Spleen (tissue), 7 donors: Measurements from ENCODE around the gene MAPK4.

Experiments used
- CTCF ChIP-seq, 11 experiments: fragments of 200-600 bp in 7 of 11; fragments of 450-650 bp in 4 of 11; sonication (generic) in 4 of 11; IDR thresholded peaks in 8 of 11; conservative IDR thresholded peaks in 3 of 11; 1 replicate in 7 of 11; 2 replicates in 4 of 11; pipeline versions ENCODE4 v1.4.0 to v1.8.0; 2016 to 2021; ENCODE audit warnings: antibody characterized with exemption in 11 of 11, inconsistent platforms in 4 of 11, mild to moderate bottlenecking in 1 of 11
- POLR2AphosphoS5 ChIP-seq, 3 donors: sonication (generic); formaldehyde crosslinking; IDR thresholded peaks; one replicate each; pipeline ENCODE4 v1.5.1; 2017; ENCODE audit warnings: antibody characterized with exemption in 3 of 3
- donor health status: DM: no; HTN: no; CAD: no; lungs with moderate emphysema.
- donor health status: DM: no; HTN: no; CAD: no.
- donor health status: DM: no; HTN: no; CAD: no.

- TF ChIP-seq POLR2AphosphoS5 (IDR thresholded peaks at IDR 0.05): no peak
- no peak for TF ChIP-seq CTCF (IDR thresholded peaks at IDR 0.05 in 8 of 11, conservative IDR thresholded peaks at IDR 0.05 in 3 of 11)
These were observed 106.6 kb downstream of the MAPK4 start for GRCh38 chr18:50666536-50666935.
